ENCODE data around the gene C19orf47. TPM values are rescaled to one million over a fixed set of nuclear protein-coding genes. Genes with fewer than 3 reads are reported as not detected.

C19orf47 gene, protein sequence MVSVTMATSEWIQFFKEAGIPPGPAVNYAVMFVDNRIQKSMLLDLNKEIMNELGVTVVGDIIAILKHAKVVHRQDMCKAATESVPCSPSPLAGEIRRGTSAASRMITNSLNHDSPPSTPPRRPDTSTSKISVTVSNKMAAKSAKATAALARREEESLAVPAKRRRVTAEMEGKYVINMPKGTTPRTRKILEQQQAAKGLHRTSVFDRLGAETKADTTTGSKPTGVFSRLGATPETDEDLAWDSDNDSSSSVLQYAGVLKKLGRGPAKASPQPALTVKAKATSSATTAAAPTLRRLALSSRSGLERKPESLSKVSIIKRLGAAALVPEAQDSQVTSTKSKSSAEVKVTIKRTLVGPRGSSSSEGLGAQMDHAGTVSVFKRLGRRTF
- 26.4 and 28.1 TPM in 2 replicates for total RNA-seq

DNA sequence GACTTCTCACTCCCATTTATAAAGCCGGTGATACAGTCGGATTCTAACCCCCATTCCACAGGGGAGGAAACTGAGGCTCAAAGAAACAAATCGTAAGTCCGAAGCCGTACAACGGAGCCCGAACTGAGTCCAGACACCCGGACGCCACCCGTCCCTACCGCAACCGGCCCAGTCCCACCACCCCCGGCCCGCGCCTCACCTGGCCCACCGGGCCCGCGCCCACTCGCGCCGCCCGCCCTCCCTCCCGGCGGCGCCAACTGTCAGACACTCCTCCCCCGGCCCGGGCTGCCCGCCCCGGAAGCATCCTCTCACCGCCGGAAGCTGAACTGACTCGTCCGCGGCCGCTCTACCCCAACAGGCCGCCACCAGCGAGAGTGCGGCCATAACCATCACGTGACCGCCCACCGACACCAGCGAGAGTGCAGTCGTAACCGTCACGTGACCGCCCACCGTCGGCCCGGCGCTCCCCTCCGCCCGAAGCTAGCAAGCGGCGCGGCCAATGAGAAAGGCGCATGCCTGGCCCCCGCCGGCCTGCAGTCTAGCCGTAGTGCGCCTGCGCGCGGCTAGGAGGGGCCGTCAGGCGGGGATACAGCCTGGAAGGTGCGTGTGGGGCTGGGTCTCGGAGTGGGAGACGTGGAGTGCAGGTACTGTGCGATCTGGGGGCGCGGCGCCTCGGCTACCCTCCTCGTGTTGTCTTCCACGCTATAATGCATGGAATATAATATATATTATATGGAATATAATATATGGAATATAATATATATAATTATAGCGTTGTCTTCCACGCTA, at the start of gene C19orf47, which contains the start of gene PLD3:
Gene C19orf47, minus strand, starts transcription at position 273 of the 789 bp plus-strand sequence. CDS start 6,540 bp downstream, outside the sequence.
Gene PLD3, plus strand, starts transcription at position 571 of the 789 bp plus-strand sequence. CDS start 17,789 bp downstream, outside the sequence.
- Mint-ChIP-seq H3K9me3 (no peaks in the 10 kb centered on the region), H3K4me3 (peak within 1 kb of the TSS; percentile 97), H3K36me3 (ENCODE audit: low read depth) (no peaks in the 10 kb centered on the region), H3K27ac (peak within 1 kb of the TSS; percentile 95), H3K27me3 (ENCODE audit: insufficient read depth) (peaks cover 2% of the 10 kb centered on the region), H3K4me1 (ENCODE audit: low read depth) (peaks cover 21% of the 10 kb centered on the region)
- intact Hi-C loops (cut with micrococcal nuclease), result loop anchor here (1.0 to 5.0 kb wide), 9 partner anchors 55 to 1004 kb away; partner anchors contain the start of genes AKT2, BLVRB, COQ8B and ITPKC
- DNase-seq (ENCODE audit: low spot score), result peak; percentile 99

DNA sequence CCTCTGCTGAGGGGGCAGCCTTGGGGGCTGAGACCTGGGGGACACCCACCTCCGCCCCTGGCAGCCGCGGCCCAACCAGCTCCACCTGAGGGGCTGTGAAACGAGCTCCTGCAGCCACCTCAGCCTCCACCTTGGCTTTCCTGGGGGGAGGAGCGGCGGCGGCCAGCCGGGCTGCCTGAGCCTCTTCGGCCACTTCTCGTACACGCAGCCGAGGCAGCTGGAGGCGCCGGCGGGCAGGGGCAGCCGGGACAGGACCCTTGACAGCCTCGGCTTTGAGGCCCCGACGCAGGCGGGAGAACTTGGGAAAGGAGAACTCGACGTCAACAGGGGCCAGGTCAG, 49.3 kb upstream of the C19orf47 start:
- Mint-ChIP-seq H3K27me3 (ENCODE audit: insufficient read depth) (peaks cover 7% of the 10 kb centered on the region), H3K4me3 (no peak overlapping the region), H3K4me1 (ENCODE audit: low read depth) (peaks cover 10% of the 10 kb centered on the region), H3K9me3 (no peaks in the 10 kb centered on the region), H3K27ac (no peak overlapping the region), H3K36me3 (ENCODE audit: low read depth) (no peaks in the 10 kb centered on the region)
- DNase-seq (ENCODE audit: low spot score), result no peak
- intact Hi-C loops (cut with micrococcal nuclease), result no loop called here

DNA sequence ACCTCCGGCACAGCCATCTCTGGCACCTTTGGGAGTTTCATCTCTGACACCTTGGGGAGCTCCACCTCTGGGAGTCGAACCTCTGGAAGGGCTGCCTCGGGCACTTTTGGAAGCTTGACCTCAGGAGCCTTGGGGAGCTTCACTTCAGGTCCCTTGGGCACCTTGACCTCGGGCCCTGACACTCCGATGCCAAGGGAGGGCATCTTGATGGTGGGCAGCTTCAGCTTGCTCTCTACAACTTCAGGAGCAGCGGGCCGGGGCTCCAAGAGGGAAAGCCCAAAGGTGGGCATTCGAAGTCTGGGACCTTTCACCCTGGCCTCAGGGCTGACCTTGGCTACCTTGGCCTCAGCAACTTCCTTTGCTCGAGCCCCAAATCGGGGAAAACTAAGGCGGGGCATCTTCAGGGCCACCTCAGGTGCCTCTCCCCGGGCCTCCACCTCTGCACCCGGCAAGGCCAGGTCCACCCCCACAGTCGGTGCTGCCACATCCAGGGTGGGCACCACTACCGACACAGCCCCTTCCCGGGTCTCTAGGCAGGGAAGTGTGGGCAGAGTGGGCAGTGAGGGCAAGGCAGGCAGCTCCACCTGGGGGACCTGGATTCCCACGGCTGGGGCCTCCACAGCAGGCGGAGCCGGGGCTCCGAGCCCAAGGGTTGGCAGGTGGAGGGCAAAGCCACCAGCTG, 48.8 kb upstream of the C19orf47 start:
- H3K27ac Mint-ChIP-seq, result no peak overlapping the region
- no peaks in the 10 kb centered on the region for H3K9me3 Mint-ChIP-seq
- peaks cover 7% of the 10 kb centered on the region for H3K27me3 Mint-ChIP-seq (ENCODE audit: insufficient read depth)
- intact Hi-C loops (cut with micrococcal nuclease), result no loop called here
- no peaks in the 10 kb centered on the region for H3K36me3 Mint-ChIP-seq (ENCODE audit: low read depth)
- peaks cover 10% of the 10 kb centered on the region for H3K4me1 Mint-ChIP-seq (ENCODE audit: low read depth)
- no peak overlapping the region for H3K4me3 Mint-ChIP-seq
- no peak for DNase-seq (ENCODE audit: low spot score)

DNA sequence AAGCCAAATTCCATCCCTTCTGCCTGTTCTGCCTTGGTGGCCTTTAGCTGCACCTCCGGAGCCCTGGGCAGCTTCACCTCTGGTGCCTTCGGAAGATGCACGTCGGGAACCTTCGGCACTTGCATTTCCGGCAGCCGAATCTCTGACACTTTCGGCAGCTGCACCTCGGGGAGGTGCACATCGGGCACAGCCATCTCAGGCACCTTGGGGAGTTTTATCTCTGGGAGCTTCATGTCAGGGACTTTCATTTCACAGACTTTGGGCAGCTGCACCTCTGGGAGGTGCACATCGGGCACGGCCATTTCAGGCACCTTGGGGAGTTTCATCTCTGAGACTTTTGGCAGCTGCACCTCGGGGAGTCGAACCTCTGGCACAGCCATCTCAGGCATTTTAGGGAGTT, 47.8 kb upstream of the C19orf47 start:
- no peaks in the 10 kb centered on the region for H3K36me3 Mint-ChIP-seq (ENCODE audit: low read depth)
- peaks cover under 1% of the 10 kb centered on the region for H3K27me3 Mint-ChIP-seq (ENCODE audit: insufficient read depth)
- intact Hi-C loops (cut with micrococcal nuclease), result no loop called here
- H3K9me3 Mint-ChIP-seq, result no peaks in the 10 kb centered on the region
- DNase-seq (ENCODE audit: low spot score), result no peak
- no peak overlapping the region for H3K4me3 Mint-ChIP-seq
- H3K4me1 Mint-ChIP-seq (ENCODE audit: low read depth), result peaks cover 10% of the 10 kb centered on the region
- H3K27ac Mint-ChIP-seq, result no peak overlapping the region

DNA sequence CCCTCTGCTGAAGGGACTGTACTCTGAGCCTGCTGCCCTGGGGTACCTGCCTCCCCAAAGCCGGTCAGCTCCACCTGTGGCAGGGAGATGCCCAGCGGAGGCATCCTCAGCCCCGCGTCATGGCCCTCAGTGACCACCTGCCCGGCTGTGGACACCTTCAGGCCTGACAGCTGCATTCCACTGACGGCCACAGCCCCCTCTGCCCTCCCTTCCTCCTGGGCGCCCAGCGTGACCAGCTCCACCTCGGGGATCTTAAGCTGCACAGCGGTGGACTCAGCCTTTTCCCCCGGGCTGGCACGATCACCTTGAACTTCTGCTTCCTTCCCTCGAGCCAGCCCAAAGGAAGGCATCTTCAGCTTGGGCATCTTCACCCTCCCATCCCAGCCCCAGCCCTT, 46.6 kb upstream of the C19orf47 start:
- Mint-ChIP-seq H3K36me3 (ENCODE audit: low read depth) (no peaks in the 10 kb centered on the region), H3K27me3 (ENCODE audit: insufficient read depth) (no peaks in the 10 kb centered on the region), H3K4me3 (no peak overlapping the region), H3K9me3 (no peaks in the 10 kb centered on the region), H3K4me1 (ENCODE audit: low read depth) (peaks cover 10% of the 10 kb centered on the region), H3K27ac (no peak overlapping the region)
- no peak for DNase-seq (ENCODE audit: low spot score)
- intact Hi-C loops (cut with micrococcal nuclease), result no loop called here

DNA sequence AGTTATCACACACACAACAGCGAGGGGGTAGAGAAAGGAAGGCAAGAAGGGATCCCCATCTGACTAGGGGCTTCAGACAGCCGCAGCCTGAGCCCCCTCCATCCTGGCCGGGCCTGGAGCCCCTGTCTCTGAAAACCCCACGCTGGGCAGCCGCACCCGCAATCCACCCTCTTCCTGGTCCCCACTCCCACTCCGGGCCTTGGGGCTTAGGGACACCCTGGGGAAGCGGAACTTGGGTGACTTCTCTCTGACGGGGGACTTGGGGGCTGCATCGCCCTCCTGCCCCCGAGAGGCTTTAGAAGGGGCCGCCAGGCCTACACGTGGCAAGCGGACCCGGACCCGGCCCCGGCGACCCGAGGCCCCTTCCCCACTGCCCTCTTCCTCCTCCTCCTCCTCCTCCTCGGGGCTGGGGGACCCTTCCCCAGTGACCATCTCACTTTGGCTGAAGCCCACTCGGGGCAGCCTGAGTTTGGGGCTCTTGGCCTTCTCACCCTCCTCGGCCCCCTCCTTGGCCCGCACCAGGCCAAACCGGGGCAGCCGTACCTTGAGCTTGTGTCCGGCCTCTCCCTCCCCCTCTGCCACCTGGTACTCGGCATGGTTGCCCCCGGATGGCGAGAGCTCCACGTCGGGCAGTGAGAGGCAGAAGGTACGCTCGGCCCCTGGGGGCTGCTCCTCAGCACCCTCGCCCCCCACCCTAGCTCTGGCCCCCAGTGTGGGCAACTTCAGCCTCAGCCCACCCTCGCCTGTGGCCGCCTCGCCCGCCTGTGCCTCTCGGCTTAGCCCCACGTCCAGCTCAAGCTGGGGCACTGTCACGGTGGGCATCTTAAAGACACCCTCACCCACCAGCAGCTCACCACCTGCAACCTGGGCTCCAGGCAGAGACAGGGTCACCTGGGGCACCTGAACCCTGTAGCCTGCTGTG, 46.0 kb upstream of the C19orf47 start:
- no peaks in the 10 kb centered on the region for H3K27me3 Mint-ChIP-seq (ENCODE audit: insufficient read depth)
- no peak overlapping the region for H3K27ac Mint-ChIP-seq
- peaks cover 6% of the 10 kb centered on the region for H3K4me1 Mint-ChIP-seq (ENCODE audit: low read depth)
- H3K4me3 Mint-ChIP-seq, result no peak overlapping the region
- H3K36me3 Mint-ChIP-seq (ENCODE audit: low read depth), result no peaks in the 10 kb centered on the region
- no peak for DNase-seq (ENCODE audit: low spot score)
- intact Hi-C loops (cut with micrococcal nuclease), result no loop called here
- no peaks in the 10 kb centered on the region for H3K9me3 Mint-ChIP-seq

DNA sequence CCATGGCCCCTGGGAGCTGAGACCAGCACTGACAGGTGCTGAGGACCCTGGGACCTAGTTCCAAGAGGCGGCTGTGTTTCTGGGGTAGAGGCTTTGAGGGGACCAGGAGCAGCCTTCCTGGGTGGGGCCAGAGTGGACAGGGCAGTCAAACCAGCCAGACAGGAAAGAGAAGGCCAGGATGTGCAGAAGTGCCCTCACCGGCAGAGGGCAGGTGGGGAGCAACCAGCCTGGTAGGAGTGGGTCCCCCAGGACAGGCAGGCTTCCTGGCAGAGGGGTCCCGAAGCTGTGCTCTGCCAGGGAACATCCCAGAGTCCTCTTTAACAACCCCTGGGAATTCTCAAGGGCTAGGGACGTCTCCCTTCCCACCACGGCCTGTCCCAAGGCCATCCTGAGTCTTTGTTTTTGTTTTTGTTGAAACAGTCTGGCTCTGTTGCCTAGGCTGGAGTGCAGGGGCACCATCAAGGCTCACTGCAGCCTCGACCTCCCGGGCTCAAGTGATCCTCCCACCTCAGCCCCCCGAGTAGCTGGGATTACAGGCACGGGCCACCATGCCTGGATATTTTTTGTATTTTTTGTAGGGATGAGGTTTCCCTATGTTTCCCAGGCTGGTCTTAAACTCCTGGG, 44.8 kb upstream of the C19orf47 start:
- Mint-ChIP-seq H3K27me3 (ENCODE audit: insufficient read depth) (peaks cover 2% of the 10 kb centered on the region), H3K4me3 (no peak overlapping the region), H3K27ac (no peak overlapping the region), H3K36me3 (ENCODE audit: low read depth) (no peaks in the 10 kb centered on the region), H3K4me1 (ENCODE audit: low read depth) (no peaks in the 10 kb centered on the region), H3K9me3 (no peaks in the 10 kb centered on the region)
- intact Hi-C loops (cut with micrococcal nuclease), result no loop called here
- DNase-seq (ENCODE audit: low spot score), result no peak

DNA sequence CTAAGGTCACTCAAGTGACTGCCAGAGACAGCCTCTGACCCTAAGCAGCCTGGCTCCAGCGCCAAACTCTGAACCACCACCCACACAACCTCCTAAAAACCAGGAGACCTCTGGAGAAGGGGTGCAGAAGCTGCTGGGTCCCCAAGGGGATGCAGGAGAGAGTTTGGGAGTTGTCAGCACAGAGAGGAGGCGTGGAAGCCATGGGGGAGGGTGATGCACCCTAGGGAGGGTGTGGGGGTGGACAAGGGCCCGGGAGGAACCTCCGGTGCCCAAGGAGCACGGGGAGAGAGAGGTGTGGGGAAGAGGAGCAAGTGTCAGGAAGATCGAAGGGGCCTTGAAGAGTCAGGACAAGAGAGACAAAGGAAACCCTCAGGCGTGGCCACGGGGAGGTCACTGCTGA, 43.9 kb upstream of the C19orf47 start:
- no peak overlapping the region for H3K4me3 Mint-ChIP-seq
- H3K36me3 Mint-ChIP-seq (ENCODE audit: low read depth), result no peaks in the 10 kb centered on the region
- H3K9me3 Mint-ChIP-seq, result no peaks in the 10 kb centered on the region
- peaks cover 2% of the 10 kb centered on the region for H3K27me3 Mint-ChIP-seq (ENCODE audit: insufficient read depth)
- intact Hi-C loops (cut with micrococcal nuclease), result no loop called here
- no peak overlapping the region for H3K27ac Mint-ChIP-seq
- H3K4me1 Mint-ChIP-seq (ENCODE audit: low read depth), result no peaks in the 10 kb centered on the region
- DNase-seq (ENCODE audit: low spot score), result no peak

DNA sequence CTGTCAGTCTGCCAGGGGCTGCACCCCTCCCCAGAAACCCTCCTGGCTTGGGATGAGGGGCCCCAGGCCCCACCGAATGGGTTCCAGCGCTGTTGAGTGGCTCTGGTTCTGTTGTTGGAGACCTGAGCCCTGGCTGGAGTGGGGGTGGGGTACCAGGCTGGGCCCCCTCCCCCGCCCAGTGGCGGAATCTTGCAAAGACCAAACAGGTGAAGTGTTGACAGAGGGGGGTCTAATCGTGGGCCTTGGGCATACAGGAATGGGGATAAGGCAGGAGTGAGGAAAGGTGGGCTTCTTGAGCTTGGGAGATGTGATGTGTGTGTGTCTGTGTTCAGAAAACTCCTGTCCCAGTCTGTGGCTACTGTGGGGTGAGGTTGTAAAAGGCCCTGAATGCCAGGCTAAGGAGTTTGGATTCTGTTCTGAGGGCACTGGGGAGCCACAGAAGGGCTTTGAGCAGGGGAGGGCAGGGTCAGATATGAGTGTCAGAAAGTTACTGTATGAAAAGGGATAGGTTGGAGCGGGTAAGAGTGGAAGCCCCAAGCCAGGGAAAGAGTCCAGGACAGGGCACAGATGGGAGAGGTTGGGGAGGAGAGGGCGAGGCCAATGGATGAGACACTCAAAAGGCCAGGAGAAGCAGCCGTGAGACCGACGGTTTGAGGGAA, 42.0 kb upstream of the C19orf47 start, which contains the start of gene HIPK4:
Gene HIPK4, minus strand, starts transcription at position 98 of the 659 bp plus-strand sequence. CDS start 279 bp downstream, outside the sequence.
- DNase-seq (ENCODE audit: low spot score), result no peak
- H3K27ac Mint-ChIP-seq, result no peak within 1 kb of the TSS
- no peaks in the 10 kb centered on the region for H3K4me1 Mint-ChIP-seq (ENCODE audit: low read depth)
- no peak within 1 kb of the TSS for H3K4me3 Mint-ChIP-seq
- H3K36me3 Mint-ChIP-seq (ENCODE audit: low read depth), result no peaks in the 10 kb centered on the region
- H3K9me3 Mint-ChIP-seq, result no peaks in the 10 kb centered on the region
- intact Hi-C loops (cut with micrococcal nuclease), result no loop called here
- H3K27me3 Mint-ChIP-seq (ENCODE audit: insufficient read depth), result peaks cover 2% of the 10 kb centered on the region

DNA sequence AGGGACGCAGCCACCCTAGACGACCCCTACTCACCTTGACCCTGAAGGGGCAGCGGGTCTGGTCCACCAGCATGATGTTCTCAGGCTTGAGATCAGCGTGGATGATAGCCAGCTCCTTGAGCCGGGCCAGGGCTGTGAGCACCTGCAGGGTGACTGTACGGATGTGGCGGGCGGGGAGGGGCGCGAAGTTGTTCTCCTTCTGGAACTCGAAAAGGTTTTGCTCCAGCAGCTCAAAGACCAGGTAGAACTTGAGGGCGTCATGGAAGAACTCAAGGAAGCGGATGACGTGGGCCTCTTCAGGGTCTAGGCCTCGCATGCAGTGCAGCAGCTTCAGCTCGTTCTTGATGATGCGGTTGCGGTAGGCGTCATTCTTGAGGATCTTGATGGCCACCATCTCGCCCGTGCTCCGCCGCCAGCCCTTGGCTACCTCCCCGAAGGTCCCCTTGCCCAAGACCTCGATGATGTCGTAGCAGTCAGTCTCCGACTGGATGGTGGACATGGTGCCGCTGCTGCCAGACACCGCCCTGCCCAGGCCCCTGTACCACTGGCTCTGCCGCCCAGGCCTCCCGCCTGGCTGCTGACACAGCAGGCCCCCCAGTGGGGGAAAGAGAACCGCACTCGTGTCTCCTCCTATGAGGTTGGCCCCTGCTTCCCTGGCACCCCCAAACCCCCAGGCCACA, 41.3 kb upstream of the C19orf47 start:
- no peak for DNase-seq (ENCODE audit: low spot score)
- Mint-ChIP-seq H3K27ac (no peak overlapping the region), H3K9me3 (no peaks in the 10 kb centered on the region), H3K27me3 (ENCODE audit: insufficient read depth) (peaks cover 4% of the 10 kb centered on the region), H3K36me3 (ENCODE audit: low read depth) (no peaks in the 10 kb centered on the region), H3K4me3 (no peak overlapping the region), H3K4me1 (ENCODE audit: low read depth) (no peaks in the 10 kb centered on the region)
- intact Hi-C loops (cut with micrococcal nuclease), result no loop called here

DNA sequence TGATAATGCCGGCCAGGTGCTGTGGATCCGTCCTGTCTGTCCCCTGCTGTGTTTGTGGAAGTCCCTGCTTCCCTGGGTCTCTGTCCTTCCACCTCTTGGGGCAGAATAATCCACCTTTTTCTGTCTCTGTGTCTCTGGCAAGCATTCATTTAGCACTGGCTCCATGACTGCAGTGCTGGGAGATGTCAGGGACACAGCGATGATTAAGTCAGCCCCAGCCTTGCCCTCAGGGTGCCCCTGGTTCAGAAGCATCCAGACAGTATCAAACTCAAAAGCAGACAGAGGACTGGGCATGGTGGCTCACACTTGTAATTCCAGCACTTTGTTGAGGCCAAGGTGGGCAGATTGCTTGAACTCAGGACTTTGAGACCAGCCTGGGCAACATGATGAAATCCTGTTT, 40.3 kb upstream of the C19orf47 start:
- peaks cover 4% of the 10 kb centered on the region for H3K27me3 Mint-ChIP-seq (ENCODE audit: insufficient read depth)

More for the DNA sequence above, 40.3 kb upstream of the C19orf47 start:
- H3K4me3 Mint-ChIP-seq, result no peak overlapping the region
- no peak overlapping the region for H3K27ac Mint-ChIP-seq
- no peaks in the 10 kb centered on the region for H3K36me3 Mint-ChIP-seq (ENCODE audit: low read depth)
- no peak for DNase-seq (ENCODE audit: low spot score)
- intact Hi-C loops (cut with micrococcal nuclease), result no loop called here
- H3K9me3 Mint-ChIP-seq, result no peaks in the 10 kb centered on the region
- no peaks in the 10 kb centered on the region for H3K4me1 Mint-ChIP-seq (ENCODE audit: low read depth)
